Mesenteric fat pad (tissue), 1 donor: ENCODE results near the gene PCP2. TPM values are rescaled to one million over a fixed set of nuclear protein-coding genes. Genes with fewer than 3 reads are reported as not detected.
"Not testable (repeated sequence)": the region's sequence is repeated elsewhere in the genome, so short reads cannot be mapped to it uniquely, and the experiment has no call there.

Experiments
- DNase-seq: peaks from one replicate; pipeline ENCODE4 v3.0.0-alpha.2; 2020; ENCODE audit warnings: low spot score
- total RNA-seq: library from RNA; stranded (reverse); fragmentation: NEBNext Ultra II Directional; extraction: Animal tissue kit (Norgen Biotek cat#: 25700); gene quantifications from one replicate; pipeline ENCODE4 v1.2.1, GENCODE V29; 2021
- donor health status: DM: yes; HTN: yes; CAD: no.

The PCP2 gene
- total RNA-seq, 1 donor from 2014 or later = not detected

DNA sequence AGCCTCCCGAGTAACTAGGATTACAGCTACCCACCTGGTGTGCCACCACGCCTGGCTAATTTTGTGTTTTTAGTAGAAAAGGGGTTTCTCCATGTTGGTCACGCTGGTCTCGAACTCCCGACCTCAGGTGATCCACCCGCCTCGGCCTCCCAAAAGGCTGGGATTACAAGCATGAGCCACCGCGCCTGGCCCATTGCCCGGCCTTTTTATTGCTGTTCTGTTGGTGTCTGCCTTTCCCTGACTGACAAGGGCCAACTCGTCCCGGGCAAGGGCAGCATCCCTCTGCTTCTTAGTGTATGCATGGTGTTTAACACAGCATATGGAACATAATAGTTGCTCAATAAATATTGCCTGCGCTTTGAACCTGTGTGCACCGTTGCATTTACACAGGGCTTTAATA is 29.1 kb upstream of the PCP2 start:
- DNase-seq = no peak

DNA sequence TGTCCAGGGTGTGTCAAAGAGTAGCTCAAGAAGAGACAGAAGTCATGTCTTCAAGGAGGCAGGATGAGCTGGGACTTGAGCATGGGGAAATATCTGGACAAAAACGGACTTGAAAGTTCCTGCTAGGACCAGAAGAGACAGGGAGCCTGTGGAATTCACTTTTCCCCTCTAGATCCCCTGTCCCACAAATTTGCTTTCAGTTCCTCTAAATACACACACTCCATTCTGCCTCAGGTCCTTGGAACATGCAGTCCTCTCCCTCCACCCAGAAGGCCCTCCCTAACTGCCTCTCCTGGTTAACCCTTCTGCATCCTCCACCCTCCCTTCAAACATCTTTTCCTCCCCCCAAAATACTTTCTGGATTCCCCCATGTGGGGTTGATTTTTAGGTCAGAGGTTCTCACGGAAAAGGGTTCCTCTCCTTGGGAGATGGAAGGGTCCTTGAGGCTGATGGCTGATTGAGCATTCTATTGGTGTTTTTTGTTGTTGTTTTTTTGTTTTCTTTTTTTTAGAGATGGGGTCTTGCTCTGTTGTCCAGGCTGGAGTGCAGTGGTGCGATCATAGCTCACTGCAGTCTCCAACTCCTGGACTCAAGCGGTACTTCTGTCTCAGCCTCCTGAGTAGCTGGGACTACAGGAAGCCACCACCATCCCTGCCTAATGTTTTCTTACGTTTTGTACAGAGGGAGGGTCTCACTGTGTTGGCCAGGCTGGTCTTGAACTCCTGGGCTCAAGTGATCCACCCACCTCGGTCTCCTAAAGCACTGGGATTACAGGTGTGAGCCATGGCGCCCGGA is 28.4 kb upstream of the PCP2 start:
- no peak for DNase-seq

DNA sequence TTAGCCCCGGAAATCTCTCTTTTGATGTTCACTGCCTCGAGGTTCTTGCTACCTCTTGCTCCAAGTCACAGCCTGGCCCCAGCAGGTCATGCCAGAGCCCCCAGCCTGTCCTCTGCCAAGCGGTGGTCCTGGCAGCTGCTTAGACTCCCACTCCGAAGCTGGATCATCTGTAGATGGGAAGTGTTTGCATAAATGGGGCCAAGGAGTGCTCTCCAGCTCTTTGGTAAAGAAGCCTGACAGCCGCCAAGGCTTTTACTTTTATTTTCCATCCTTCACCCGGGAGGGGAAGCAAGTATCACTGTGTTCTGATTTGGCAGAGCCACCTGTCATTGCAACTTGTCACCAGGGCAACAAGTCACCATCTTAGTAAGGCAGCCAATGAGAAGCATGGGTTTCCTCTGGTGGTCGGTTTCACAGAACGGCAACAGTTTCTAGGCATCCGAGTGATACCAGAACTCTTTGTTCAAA is 24.7 kb upstream of the PCP2 start:
- DNase-seq = no peak

DNA sequence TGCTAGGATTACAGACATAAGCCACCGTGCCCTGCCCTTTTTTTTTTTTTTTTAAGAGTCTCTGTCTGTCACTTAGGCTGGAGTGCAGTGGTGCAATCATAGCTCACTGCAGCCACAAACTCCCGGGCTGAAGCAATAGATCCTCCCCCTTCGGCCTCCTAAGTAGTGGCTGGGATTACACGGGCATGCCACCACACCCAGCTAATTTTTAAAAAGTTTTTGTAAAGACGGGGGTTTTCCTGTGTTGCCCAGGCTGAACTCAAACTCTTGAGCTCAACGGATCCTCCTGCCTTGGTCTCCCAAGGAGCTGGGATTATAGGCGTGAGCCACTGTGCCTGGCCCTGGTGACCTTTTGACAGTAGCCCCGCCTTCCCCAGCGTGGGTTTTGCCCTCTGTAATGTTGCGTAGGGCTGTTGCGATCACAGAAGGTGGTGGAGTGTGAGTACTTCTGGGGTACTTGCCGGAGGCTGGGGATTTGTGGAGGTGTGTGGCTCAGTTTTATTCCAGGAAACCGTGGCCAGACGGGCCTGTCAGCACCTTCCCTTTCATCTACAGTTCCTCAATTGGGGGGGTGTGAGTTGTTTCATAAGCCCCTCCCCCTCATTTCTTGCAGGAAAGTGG is 23.7 kb upstream of the PCP2 start:
- DNase-seq = no peak

DNA sequence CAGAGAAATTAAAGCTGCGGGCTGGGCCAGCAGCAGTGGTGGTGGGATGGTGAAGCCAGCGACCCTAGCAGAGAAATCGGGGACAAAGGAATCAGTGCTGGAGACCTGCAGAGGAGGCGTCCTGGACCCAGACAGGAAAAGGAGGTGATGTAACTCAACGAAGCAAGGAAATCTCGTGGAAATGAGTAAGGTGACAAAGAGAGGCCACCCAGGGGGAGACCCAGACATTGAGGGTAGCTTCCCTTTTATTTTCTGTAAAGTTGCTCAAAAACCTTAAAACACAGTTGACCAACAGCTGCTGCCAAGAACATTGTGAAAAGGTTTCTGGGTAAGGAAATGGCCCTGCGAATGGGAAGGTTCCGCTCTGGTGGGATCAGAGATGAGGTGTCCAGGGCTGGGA is 22.1 kb upstream of the PCP2 start:
- no peak for DNase-seq

DNA sequence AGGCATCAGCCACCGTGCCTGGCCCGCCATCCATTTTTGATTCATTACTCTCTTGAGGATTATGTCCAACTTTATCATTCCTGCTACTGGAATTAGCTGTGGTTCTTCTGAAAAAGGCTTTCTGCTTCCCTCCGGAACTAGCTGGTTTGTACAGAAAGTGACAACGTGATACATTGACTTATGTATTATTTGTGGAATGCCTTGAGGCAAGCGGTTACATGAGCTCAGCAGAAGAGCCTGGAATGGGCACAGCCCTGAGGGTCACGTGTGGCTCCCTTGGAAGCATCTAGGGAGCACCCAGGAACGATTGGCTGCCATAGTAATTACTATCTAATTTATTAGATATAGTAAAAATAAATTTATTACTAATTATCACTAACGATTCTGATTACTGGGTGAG is 20.9 kb upstream of the PCP2 start:
- DNase-seq = no peak

DNA sequence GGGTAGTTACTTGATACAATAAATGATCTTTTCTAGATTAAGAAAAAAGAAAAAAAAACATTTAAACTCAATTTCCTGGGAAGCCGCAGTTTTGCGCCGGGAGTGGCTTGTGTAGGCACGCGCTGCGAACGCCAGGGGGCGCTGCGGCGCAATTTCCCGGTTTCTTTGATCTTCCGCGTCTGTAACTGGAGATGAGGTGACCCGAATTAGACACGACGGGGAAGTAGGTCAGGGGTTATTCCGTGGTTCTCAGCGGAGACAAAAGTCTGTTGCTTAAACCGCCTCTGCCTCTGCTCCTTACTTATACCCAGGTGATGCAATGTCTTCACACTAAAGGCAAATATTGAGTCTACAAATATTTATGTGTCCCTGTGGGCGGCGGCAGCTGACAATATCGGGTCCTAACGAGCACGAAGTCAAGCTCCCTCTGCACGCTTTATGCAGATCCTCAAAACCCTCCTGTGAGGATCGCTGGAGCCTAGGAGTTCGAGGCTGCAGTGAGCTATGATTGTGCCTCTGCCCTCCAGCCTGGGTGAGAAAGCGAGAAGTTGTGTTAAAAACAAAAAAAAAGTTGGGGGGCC is 18.6 kb upstream of the PCP2 start:
- DNase-seq = peak; percentile 94

DNA sequence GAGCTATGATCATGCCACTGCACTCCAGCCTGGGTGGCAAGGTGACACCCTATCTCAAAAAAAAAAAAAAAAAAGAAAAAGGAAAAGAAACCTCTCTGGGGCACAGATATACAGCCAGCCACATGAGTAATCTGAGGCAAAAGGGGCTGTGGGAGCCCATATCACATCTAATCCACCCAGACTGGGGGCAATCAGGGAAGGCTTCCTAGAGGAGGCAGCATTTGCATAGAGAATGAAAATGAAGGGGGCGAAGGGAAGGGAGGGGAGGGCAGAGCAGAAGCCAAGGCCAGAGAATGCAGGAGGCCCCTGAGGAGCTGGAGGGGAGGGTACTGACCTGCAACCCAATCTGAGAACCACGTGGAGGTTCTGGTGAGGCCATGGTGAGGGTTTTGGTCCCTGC is 16.6 kb upstream of the PCP2 start:
- DNase-seq = no peak

DNA sequence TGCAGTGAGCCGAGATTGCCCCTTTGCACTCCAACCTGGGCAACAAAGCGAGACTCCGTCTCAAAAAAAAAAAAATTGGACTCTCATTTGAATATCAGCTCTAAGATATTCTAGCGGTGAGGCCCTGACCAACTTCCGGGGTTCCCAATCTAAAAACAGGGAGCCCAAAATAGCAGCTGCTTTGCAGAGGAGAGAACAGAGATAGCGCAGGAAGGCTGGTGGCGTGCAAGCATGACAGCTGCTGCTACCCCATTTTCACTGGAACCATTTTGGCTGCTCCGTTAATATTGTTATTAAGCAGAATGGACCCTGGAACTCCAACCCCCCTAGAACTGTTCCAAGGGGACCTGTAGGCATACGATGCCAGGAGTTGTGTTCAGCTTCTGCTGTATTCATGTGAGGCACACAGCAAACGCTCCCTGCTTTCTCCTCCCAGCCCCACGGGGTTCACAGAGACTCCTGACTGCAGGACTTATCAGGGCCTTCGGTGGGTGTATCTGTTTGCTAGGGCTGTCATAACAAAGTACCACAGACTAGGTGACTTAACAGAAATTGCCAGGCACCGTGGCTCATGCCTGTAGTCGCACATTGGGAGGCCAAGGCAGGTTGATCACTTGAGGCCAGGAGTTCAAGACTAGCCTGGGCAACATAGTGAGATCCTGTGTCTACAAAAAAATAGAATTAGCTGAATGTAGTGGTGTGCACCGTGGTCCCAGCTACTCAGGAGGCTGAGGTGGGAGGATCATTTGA is 14.9 kb upstream of the PCP2 start:
- no peak for DNase-seq

DNA sequence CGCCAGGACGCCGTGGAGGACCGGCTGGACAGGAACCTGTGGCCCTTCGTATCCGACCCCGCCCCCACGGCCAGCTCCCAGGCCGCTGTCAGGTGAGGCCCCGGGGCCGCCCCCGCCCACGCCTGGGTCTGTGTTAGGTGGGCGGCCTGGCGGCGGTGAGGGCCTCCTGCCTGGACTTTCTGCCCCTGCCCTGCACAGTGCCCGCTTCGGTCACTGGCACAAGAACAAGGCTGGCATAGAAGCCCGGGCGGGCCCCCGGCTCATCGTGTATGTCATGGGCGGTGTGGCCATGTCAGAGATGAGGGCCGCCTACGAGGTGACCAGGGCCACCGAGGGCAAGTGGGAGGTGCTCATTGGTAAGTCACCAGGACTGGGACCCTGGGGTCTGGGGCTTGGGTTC is 13.6 kb upstream of the PCP2 start:
- DNase-seq = no peak

DNA sequence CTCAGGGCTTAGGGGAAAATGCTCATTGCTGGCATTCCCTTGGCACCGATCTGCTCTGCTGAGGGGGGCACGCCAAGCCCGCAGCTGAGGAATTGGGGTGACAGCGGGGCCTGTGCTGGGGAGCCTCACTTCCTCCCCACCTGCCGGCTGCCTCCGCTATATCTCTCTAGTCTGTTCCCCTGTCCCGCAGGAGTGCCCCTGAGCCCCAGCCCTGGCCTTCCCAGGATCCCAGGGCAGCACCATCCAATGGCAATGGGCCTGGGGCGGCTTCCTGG is 12.8 kb upstream of the PCP2 start:
- no peak for DNase-seq

DNA sequence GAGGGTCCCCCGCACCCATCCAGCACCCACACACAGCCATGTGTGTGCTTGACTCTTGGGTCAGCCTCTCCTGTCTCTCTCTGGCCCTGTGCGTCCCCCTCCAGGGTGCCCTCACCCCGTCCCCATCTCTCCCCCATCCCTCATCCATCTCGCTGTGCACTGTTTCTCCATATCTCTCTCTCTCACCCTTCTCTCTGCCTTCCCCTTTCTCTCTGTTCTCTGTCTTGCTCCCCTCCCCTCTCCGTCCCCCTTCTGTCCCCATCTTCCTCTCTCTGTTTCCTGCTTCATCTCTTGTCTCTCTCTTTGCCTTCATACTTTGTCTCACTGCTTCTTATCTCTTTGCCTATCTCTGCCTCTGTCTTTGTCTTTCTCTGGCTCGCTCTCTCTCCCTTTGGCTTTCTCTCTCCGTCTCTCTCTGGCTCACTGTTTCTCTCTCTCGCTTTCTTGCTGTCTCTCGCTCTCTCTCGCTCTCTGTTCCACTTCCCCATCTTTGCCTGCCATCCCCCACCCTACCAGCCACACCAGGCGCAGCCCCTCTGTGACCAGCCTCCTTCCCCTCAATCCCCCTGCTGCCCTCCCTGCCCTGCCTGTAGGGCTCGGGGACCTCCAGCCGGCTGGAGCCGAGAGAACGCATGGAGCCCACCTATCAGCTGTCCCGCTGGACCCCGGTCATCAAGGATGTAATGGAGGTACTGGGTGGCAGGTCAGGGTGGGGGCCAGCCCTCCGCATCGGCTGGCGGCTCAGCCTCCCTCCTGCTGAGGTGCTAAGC is 12.3 kb upstream of the PCP2 start:
- no peak for DNase-seq

DNA sequence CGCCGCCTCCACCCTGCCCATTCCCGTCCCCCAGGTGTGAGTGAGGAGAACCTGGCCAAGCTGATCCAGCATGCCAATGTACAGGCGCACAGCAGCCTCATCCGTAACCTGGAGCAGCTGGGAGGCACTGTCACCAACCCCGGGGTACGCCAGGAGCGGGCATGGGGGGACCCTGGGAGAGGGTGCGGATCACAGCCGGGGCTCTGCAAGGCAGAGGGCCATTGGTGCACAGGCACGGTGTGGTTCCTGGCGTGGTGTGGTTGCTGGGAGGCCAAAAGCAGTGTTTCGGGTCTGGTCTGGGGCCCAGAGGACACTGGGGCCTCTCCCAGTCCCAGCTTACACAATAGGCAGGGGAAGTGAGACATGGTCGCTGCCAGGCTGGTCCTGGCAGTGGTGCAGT is 11.6 kb upstream of the PCP2 start:
- no peak for DNase-seq

DNA sequence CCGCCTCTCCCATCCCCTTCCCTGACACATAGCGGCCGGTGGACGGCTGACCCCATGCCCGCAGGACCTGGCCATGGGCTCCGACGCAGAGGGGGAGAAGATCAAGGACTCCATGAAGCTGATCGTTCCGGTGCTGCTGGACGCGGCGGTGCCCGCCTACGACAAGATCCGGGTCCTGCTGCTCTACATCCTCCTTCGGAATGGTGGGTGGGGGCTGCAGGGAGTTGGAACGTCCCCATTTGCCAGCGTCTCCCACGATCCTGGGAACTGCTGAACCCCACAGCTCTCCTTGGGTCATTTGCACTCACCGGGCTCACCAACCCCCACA is 11.0 kb upstream of the PCP2 start:
- DNase-seq = no peak

DNA sequence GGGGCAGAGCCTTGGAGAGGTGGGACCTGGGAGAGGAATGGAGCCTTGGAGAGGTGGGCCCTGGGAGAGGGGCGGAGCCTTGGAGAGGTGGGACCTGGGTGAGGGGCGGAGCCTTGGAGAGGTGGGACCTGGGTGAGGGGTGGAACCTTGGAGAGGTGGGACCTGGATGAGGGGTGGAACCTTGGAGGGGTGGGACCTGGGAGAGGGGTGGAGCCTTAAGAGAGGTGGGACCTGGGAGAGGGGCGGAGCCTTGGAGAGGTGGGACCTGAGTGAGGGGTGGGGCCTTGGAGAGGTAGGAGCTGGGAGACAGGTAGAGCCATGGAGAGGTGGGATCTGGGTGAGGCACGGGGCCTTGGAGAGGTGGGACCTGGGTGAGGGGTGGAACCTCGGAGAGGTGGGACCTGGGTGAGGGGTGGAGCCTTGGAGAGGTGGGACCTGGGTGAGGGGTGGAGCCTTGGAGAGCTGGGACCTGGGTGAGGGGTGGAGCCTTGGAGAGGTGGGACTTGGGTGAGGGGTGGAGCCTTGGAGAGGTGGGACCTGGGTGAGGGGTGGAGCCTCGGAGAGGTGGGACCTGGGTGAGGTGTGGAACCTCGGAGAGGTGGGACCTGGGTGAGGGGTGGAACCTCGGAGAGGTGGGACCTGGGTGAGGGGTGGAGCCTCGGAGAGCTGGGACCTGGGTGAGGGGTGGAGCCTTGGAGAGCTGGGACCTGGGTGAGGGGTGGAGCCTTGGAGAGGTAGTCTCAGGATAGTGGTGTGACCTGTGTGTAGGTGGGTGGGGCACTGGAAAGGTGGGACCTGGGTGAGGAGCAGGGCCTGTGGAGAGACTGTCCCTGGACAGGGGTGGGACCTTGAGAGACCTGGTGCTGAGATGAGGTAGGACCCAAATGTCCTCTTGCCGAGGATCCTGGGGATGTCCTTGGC is 10.4 kb upstream of the PCP2 start:
- DNase-seq = not testable (repeated sequence)

DNA sequence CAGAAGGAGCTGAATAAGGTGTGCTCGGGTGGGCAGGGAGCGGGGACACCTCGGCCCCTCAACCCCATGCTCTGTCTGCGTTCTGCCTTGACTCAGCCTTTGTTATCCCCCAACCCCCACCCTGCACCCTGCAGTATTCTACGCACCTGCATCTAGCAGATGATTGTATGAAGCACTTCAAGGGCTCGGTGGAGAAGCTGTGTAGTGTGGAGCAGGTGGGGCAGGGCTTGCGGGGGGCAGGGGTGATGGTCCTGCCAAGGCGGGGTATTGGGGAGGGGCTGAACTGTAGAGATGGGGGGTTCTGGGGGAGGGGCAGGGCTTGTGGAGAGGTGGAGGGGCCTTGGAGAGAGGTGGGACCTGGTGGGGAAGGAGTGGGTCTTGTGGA is 9.5 kb upstream of the PCP2 start:
- no peak for DNase-seq

DNA sequence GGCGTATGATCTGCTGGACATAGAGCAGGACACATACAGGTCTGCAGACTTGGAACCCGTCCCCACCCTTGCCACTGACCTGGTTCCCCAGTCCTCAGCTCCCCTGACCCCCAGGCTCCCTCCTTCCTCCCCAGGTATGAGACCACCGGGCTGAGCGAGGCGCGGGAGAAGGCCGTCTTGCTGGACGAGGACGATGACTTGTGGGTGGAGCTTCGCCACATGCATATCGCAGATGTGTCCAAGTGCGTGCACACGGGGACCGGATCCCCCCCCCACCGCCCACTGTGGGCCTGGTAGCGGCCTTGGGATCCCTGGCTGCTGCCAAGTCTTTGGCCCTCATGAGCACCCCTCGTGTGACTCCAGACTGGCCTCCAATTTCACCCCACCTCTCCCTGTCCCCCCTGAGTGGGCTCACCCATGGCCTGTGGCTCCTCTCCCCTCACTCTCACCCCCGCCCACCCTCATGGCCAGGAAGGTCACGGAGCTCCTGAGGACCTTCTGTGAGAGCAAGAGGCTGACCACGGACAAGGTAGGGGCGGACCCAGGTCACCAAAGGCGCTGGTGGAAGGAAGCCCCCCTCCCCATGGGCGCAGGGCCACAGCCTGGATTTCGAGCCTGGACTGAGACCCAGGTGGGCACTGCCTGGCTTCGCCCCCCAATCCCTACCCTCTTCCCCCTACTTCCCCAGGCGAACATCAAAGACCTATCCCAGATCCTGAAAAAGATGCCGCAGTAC is 8.9 kb upstream of the PCP2 start:
- no peak for DNase-seq

DNA sequence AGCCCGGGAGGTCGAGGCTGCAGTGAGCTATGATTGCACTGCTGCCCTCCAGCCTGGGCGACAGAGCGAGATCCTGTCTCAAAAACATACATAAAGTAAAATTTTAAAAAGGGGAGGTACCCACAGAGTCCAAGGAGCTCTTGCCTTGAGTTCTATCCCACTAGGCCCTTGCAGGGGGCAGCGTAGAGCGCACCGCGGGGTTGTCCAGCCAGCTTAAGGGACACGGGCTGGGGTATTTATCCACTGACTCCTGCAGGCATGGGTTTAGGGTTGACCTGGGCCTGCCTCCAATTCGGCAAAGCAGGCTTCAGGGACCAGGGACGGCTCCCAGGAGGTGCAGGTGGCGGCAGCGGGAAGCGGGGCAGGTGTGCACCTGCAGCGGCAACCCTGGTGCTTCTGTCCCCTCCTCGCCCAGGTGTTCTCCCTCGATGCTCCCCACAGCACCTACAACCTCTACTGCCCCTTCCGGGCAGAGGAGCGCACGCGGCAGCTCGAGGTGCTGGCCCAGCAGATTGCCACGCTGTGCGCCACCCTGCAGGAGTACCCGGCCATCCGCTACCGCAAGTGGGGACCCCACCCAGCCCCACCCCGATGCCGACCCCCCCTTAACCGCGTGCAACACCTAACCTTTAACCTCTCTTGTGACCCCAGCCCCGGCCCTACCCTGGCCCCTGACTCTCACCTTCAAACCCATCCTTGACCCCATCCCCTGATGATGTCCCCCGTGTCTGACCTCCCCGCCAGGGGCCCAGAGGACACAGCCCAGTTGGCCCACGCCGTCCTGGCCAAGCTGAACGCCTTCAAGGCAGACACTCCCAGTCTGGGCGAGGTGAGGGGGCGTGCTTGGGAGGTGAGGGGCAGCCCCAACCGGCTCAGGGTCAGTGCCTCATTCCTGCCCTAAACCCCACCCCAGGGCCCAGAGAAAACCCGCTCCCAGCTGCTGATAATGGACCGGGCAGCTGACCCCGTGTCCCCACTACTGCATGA is 8.1 kb upstream of the PCP2 start:
- no peak for DNase-seq

DNA sequence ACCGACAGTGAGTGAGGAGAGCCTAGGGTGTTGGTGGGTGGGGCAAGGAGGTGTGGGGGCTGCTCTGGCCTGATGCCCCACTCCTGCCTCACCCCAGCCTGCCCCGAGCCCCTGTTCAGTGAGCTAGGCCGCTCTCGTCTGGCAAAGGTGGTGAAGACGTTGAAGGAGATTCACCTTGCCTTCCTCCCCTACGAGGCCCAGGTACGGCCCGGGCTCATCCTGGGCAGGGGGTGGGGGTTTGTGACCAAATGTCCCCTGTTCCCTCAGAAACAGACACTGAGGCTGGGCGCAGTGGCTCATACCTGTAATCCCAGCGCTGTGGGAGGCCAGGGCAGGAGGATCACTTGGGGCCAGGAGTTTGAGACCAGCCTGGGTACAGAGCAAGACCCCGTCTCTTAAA is 7.3 kb upstream of the PCP2 start:
- DNase-seq = no peak
